Stomach (tissue), 4 donors: Measurements from ENCODE around the gene TBC1D7.

Experiments used
- POLR2AphosphoS5 ChIP-seq, 3 donors: sonication (generic); formaldehyde crosslinking; IDR thresholded peaks; one replicate each; pipeline ENCODE4 v1.6.1; 2016; ENCODE audit warnings: antibody characterized with exemption in 3 of 3
- TF ChIP-seq, protein P1 (sequence below), 7 experiments: fragments of 450-650 bp in 4 of 7; fragments of 200-600 bp in 3 of 7; sonication (generic) in 3 of 7; IDR thresholded peaks; one replicate each; pipeline ENCODE4 v1.5.1; 2016 to 2019; ENCODE audit warnings: antibody characterized with exemption in 7 of 7, control low read depth in 2 of 7, mild to moderate bottlenecking in 1 of 7

DNA sequence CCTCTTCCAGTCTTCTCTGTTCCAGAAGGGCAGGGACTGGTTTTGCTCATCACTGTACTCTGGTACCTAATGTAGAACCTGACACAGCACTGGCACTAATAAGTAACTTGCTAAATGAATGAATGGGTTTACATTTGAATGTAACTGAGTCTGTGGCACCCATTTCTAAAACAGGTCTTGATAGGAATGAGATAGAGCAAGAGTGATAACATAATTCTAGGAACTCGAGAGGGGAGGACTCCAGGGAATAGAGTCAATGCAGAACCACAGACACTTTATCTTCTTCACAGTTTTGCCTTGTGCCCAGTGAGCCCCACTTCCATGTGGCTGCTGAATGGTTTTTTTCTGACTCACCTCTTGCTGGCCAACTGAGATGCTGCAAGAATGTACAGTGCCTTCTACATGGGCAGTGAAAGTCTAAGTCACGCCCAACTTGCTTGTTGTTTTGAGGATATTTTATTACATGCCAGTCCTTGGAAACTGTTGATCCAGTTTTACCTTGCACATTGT, 61.1 kb downstream of the TBC1D7 start:
- TF ChIP-seq, protein P1, sequence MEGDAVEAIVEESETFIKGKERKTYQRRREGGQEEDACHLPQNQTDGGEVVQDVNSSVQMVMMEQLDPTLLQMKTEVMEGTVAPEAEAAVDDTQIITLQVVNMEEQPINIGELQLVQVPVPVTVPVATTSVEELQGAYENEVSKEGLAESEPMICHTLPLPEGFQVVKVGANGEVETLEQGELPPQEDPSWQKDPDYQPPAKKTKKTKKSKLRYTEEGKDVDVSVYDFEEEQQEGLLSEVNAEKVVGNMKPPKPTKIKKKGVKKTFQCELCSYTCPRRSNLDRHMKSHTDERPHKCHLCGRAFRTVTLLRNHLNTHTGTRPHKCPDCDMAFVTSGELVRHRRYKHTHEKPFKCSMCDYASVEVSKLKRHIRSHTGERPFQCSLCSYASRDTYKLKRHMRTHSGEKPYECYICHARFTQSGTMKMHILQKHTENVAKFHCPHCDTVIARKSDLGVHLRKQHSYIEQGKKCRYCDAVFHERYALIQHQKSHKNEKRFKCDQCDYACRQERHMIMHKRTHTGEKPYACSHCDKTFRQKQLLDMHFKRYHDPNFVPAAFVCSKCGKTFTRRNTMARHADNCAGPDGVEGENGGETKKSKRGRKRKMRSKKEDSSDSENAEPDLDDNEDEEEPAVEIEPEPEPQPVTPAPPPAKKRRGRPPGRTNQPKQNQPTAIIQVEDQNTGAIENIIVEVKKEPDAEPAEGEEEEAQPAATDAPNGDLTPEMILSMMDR (IDR thresholded peaks at IDR 0.05) = no peak
- TF ChIP-seq POLR2AphosphoS5 (IDR thresholded peaks at IDR 0.05) = no peak
